OCI-LY1 (cell line): ENCODE data around the gene RPS6KA2.

Experiments used
- H2AFZ ChIP-seq: fragments of 200-600 bp; sonication (generic), shearing (Covaris generic); 2 replicates; pipeline ENCODE4 v1.6.0; 2014; ENCODE audit warnings: antibody characterized with exemption, mild to moderate bottlenecking, low read length
- H3F3A ChIP-seq: fragments of 200-600 bp; sonication (generic), shearing (Covaris generic); 2 replicates; pipeline ENCODE4 v1.6.0; 2014; ENCODE audit warnings: mild to moderate bottlenecking, antibody characterized with exemption, low read length, moderate library complexity; ENCODE audit not compliant: insufficient read depth
- H3K27ac ChIP-seq: fragments of 200-600 bp; sonication (generic); 2 replicates; pipeline ENCODE4 v1.5.1; 2014; ENCODE audit warnings: low read length, mixed run types, mild to moderate bottlenecking, low read depth; ENCODE audit not compliant: poor library complexity, severe bottlenecking
- H3K27me3 ChIP-seq: fragments of 200-600 bp; sonication (generic); 2 replicates; pipeline ENCODE4 v1.6.0; 2014; ENCODE audit warnings: antibody characterized with exemption, mild to moderate bottlenecking, low read length, moderate library complexity; ENCODE audit not compliant: insufficient read depth
- H3K36me3 ChIP-seq: fragments of 200-600 bp; sonication (generic); 2 replicates; pipeline ENCODE4 v1.6.1; 2014; ENCODE audit warnings: mild to moderate bottlenecking, antibody characterized with exemption, low read length, moderate library complexity, mixed read lengths; ENCODE audit not compliant: insufficient read depth
- H3K4me1 ChIP-seq: fragments of 200-600 bp; sonication (generic); 2 replicates; pipeline ENCODE4 v1.5.1; 2014; ENCODE audit warnings: mild to moderate bottlenecking, low read length, moderate library complexity; ENCODE audit not compliant: insufficient read depth, severe bottlenecking
- H3K4me2 ChIP-seq: fragments of 200-600 bp; sonication (generic), shearing (Covaris generic); 2 replicates; pipeline ENCODE4 v1.6.1; 2014; ENCODE audit warnings: low read length
- H3K4me3 ChIP-seq: fragments of 200-600 bp; sonication (generic); 2 replicates; pipeline ENCODE4 v1.5.1; 2014; ENCODE audit warnings: low read length, low read depth, mild to moderate bottlenecking, mixed read lengths; ENCODE audit not compliant: poor library complexity, severe bottlenecking
- H3K79me2 ChIP-seq: fragments of 200-600 bp; shearing (Covaris generic); 2 replicates; pipeline ENCODE4 v1.6.1; 2016; ENCODE audit warnings: mixed run types, low read length, mixed read lengths; ENCODE audit not compliant: insufficient read depth
- H3K9ac ChIP-seq: fragments of 200-600 bp; sonication (generic), shearing (Covaris generic); 2 replicates; pipeline ENCODE4 v1.6.1; 2014; ENCODE audit warnings: mild to moderate bottlenecking, low read length, mixed read lengths
- H3K9me2 ChIP-seq: fragments of 200-600 bp; sonication (generic), shearing (Covaris generic); 2 replicates; pipeline ENCODE4 v1.6.1; 2014; ENCODE audit warnings: low read depth, mild to moderate bottlenecking, low read length, mixed read lengths
- H3K9me3 ChIP-seq: fragments of 200-600 bp; shearing (Covaris generic); 2 replicates; pipeline ENCODE4 v1.6.1; 2014; ENCODE audit warnings: low read length, mixed read lengths
- H4K20me1 ChIP-seq: fragments of 200-600 bp; sonication (generic), shearing (Covaris generic); 2 replicates; pipeline ENCODE4 v1.6.0; 2016; ENCODE audit warnings: mild to moderate bottlenecking, low read length; ENCODE audit not compliant: insufficient read depth
- EZH2 ChIP-seq: fragments of 200-600 bp; sonication (generic), shearing (Covaris generic); IDR thresholded peaks from 2 replicates; pipeline ENCODE4 v1.8.0; 2017; ENCODE audit warnings: borderline replicate concordance, mixed run types, mild to moderate bottlenecking, antibody characterized with exemption, low read length, moderate library complexity, mixed read lengths
- TF ChIP-seq, protein P1 (sequence below): fragments of 200-600 bp; sonication (generic), shearing (Covaris generic); IDR thresholded peaks from 2 replicates; pipeline ENCODE4 v1.5.1; 2017; ENCODE audit warnings: mild to moderate bottlenecking, antibody characterized with exemption, low read length, moderate library complexity, mixed read lengths

Gene RPS6KA2

DNA sequence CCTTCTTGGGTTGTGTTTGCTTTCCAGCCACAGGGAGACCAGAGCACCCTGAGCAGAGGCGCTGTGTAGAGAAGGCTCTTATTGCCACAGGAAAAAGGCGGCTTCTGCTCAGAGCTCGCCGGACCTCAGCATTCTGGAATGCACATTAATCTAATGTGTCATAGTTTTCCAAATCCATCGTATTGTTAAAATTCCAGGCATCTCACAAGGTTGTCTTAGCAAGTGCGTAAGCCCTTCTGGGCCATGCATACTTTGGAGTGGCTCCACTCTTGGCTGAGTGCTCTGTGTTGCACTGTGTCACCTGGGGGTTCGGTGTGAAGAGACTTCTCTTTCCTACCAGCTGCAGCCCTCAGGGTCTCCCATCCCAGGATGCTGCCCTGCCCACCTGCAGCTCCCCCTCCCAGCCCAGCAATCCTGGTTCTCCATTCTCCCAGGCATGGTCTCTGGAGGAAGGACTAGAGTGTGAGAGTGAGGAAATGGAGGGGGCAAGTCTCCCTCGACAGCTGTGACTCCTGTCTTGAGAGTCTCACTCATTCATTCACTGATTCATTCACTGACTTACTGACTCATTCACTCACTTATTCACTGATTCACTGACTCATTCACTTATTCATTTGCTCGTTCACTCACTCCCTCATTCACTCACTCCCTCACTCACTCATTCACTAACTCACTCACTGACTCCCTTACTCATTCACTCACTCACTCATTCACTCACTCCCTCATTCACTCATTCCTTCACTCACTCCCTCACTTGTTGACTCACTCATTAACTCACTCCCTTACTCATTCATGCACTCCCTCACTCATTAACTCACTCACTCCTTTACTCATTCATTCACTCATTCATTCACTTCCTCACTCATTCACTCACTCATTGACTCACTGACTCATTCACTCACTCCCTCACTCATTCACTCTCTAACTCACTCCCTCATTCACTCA, 160.6 kb downstream of the RPS6KA2 start:
- no peaks in the 10 kb centered on the region for H3K36me3 ChIP-seq
- peaks cover 63% of the 10 kb centered on the region for H3K4me1 ChIP-seq
- H3K27me3 ChIP-seq = no peaks in the 10 kb centered on the region
- no peak overlapping the region for H3K4me3 ChIP-seq
- H3K9me3 ChIP-seq = no peaks in the 10 kb centered on the region
- H2AFZ ChIP-seq = no peak overlapping the region
- no peaks in the 10 kb centered on the region for H3F3A ChIP-seq
- no peak overlapping the region; the same call in 1 of the 2 replicates for H3K9ac ChIP-seq
- peak overlapping the region; percentile 88 for H3K27ac ChIP-seq
- no peaks in the 10 kb centered on the region for H4K20me1 ChIP-seq
- no peaks in the 10 kb centered on the region for H3K9me2 ChIP-seq
- no peak for TF ChIP-seq EZH2
- TF ChIP-seq, protein P1, sequence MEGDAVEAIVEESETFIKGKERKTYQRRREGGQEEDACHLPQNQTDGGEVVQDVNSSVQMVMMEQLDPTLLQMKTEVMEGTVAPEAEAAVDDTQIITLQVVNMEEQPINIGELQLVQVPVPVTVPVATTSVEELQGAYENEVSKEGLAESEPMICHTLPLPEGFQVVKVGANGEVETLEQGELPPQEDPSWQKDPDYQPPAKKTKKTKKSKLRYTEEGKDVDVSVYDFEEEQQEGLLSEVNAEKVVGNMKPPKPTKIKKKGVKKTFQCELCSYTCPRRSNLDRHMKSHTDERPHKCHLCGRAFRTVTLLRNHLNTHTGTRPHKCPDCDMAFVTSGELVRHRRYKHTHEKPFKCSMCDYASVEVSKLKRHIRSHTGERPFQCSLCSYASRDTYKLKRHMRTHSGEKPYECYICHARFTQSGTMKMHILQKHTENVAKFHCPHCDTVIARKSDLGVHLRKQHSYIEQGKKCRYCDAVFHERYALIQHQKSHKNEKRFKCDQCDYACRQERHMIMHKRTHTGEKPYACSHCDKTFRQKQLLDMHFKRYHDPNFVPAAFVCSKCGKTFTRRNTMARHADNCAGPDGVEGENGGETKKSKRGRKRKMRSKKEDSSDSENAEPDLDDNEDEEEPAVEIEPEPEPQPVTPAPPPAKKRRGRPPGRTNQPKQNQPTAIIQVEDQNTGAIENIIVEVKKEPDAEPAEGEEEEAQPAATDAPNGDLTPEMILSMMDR = no peak
- H3K79me2 ChIP-seq = no peaks in the 10 kb centered on the region
- H3K4me2 ChIP-seq = no peak overlapping the region

DNA sequence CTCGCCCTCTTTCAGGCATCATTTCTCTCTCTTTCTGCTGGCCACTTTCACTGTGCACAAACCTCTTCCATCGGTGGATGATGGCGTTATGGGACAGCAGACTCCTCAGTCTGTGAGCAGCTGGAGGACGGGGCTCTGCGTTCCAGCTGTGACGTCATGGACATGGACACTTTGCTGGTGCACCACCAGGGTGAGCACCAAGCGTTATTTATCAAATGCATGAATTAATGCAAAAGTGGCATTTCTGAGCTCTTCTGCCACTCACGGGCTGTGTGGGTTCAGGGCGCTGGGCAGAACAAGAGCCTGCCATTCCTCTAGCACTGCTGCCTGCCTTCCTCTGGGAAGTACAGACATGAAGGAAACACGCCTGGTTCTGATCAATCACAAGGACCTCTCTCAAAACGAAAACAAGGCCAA, 161.4 kb downstream of the RPS6KA2 start:
- Histone ChIP-seq H3K36me3 (no peaks in the 10 kb centered on the region), H3K4me1 (peaks cover 71% of the 10 kb centered on the region), H3K4me3 (peak overlapping the region; percentile 60), H3K9me3 (no peaks in the 10 kb centered on the region), H4K20me1 (no peaks in the 10 kb centered on the region), H3K79me2 (no peaks in the 10 kb centered on the region), H3K9ac (peak overlapping the region; percentile 60; the same call in 1 of the 2 replicates), H3F3A (no peaks in the 10 kb centered on the region), H3K27ac (peak overlapping the region; percentile 88), H3K9me2 (no peaks in the 10 kb centered on the region), H2AFZ (no peak overlapping the region), H3K27me3 (no peaks in the 10 kb centered on the region), H3K4me2 (peak overlapping the region; percentile 65)
- TF ChIP-seq EZH2 = no peak
- TF ChIP-seq, protein P1 = peak; percentile 34; the same call in 1 of the 2 replicates

DNA sequence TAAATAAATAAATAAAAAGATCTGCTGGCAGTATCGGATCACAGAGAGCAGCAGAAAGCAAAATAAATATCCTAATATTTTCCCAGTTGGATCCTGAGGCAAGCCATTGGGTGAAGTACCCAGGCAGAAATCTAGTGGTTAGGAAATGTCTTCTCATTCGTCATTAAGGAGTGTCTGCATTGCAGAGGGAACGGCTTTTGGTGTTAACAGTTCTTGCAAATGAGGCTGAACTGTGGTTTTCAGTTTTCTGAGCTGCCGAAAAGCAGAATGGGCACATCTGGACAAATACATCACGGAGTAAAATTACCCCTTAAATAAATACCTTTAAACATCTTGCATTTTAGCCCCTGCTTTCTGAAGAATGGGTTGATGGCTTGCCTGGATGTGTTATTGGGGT, 162.1 kb downstream of the RPS6KA2 start:
- Histone ChIP-seq H3K27me3 (no peaks in the 10 kb centered on the region), H3K9ac (peak overlapping the region; percentile 60), H3K9me3 (no peaks in the 10 kb centered on the region), H3K9me2 (no peaks in the 10 kb centered on the region), H4K20me1 (no peaks in the 10 kb centered on the region), H3K36me3 (no peaks in the 10 kb centered on the region), H3F3A (no peaks in the 10 kb centered on the region), H3K4me2 (peak overlapping the region; percentile 65), H3K4me3 (peak overlapping the region; percentile 60), H3K27ac (peak overlapping the region; percentile 88), H2AFZ (no peak overlapping the region), H3K4me1 (peaks cover 78% of the 10 kb centered on the region), H3K79me2 (no peaks in the 10 kb centered on the region)
- no peak for TF ChIP-seq EZH2
- TF ChIP-seq, protein P1 = no peak
